SIG-M5 (cell line): Measurements from ENCODE around the gene IGSF11.
"Not testable (repeated sequence)": the region's sequence is repeated elsewhere in the genome, so short reads cannot be mapped to it uniquely, and the experiment has no call there.

Source experiments
- DNase-seq: peaks from one replicate; lab custom pipeline; 2025; lab: John Stamatoyannopoulos, UW

Gene IGSF11

DNA sequence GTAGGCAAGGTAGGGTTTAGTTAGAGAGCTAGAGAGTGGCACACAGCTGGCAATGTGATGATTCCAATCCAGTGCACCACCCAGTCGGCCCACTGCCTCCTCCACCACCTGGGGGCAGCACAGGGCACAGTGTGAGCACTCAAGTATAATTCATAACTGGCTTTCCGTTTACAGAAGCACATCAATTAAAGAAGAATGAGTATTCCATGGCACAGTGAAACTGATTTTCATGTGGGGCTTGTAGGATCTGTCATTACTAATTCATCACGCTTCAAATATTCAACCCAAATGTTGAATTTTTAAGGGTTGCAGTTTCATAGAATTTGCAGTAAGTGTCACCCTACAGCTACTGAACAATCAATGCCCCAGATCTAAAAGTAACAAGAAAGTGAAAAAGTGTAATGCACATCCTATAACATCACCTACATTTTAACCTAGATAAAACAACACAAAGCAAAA is 149.9 kb downstream of the IGSF11 start:
- DNase-seq, result no peak

GRCh38 chr3:118882353-118882947 is 152.2 kb downstream of the IGSF11 start:
- DNase-seq, result no peak

DNA sequence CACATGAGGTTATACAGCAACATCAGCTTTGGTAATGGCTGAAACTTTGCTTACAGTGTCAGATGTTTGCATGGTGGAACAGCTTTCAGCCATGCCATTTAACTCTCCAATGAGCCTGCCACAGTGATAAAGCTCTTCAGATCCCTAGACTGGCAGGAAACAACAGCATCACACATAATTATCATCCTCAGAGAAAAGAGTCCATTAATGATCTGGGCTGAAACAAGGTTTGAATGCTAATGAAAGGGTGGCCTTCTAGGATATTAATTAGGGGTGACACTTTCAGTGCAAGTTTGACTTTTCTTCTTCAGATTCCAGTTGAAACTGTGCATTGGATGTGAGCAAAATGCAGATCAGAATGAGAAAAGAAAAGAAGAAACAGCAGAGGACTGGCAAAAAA is 166.6 kb downstream of the IGSF11 start:
- DNase-seq, result no peak

GRCh38 chr3:118863731-118864322 is 170.8 kb downstream of the IGSF11 start:
- no peak for DNase-seq

- no peak for DNase-seq
Observed at GRCh38 chr3:118859950-118860349, 174.7 kb downstream of the IGSF11 start.

DNA sequence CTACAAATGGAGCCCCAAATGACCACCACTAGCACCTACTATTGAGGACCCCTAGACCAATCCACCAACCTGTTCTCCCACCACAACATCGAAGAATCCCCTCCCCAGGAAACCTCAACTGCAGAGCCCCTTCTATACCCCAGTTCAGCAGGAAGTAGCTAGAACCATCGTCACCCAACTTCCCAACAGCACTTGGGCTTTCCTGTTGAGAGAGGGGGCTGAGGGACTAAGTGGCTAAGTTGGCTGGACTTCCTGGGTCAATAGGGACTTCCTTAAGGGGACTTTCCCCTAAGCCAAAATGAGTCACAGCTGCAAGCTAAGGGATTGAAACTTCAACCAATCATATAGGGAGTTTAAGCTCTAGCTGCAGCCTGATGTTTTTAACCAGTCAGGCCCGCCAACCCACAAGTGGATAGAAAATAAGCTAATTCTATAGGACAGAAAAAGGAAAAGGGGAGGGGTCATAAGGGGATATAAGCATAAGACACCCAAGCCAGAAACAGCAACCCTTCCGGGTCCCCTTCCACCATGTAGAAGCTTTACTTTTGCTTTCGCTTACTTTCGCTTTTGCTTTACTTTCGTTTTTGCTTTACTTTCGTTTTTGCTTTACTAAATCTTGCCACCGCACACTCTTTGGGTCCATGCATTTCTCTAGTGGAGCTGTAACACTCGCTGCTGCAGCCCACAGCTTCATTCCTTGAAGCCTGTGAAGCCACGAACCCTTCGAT is 183.0 kb downstream of the IGSF11 start:
- DNase-seq, result not testable (repeated sequence)

GRCh38 chr3:118850687-118851086 is 184.0 kb downstream of the IGSF11 start:
- DNase-seq, result no peak
